SK-N-SH treated with all-trans-retinoic acid at 6 μM for 48 hours (cell line): ENCODE results near the gene C6orf15.

Experiments used
- TF ChIP-seq, protein P1 (sequence below): fragments of 250-450 bp; sonication (Bioruptor Pico); IDR thresholded peaks from 2 replicates; pipeline ENCODE4 v1.8.0; 2021; ENCODE audit warnings: low read depth, mild to moderate bottlenecking, moderate library complexity, borderline replicate concordance
- TF ChIP-seq, protein P2 (sequence below): fragments of 250-450 bp; sonication (Bioruptor Pico); IDR thresholded peaks from 2 replicates; pipeline ENCODE4 v1.5.1; 2021; ENCODE audit warnings: mild to moderate bottlenecking, moderate library complexity

DNA sequence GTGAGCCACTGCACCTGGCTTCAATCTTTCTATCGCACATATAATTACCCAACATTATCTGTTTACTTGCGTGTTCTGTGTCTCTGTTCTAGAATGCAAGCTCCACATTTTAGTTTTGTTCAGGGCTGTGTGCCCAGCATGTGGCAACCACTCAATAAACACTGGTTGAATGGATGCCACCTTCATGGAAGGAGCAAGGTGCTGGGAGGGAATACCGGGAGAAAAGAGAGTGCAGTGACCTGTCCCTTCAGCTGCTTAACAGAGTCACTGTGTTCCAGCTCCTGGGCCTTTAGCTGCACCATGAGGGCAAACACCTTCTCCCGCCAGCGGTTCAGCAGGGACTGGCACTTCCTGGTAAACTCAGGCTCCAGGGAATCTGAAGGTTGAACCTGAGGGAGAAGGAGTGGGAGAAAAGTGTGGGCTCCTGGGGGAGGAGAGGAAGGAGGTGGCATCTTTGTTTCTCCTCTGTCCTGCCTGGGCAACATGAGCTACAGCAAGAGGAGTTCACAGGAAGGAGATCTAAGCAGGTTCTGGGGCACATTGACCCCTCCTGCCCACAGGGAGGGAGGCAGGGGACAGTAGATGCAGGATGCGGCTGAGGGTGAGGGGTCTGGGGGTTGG is 37.6 kb upstream of the C6orf15 start:
- TF ChIP-seq, protein P1, sequence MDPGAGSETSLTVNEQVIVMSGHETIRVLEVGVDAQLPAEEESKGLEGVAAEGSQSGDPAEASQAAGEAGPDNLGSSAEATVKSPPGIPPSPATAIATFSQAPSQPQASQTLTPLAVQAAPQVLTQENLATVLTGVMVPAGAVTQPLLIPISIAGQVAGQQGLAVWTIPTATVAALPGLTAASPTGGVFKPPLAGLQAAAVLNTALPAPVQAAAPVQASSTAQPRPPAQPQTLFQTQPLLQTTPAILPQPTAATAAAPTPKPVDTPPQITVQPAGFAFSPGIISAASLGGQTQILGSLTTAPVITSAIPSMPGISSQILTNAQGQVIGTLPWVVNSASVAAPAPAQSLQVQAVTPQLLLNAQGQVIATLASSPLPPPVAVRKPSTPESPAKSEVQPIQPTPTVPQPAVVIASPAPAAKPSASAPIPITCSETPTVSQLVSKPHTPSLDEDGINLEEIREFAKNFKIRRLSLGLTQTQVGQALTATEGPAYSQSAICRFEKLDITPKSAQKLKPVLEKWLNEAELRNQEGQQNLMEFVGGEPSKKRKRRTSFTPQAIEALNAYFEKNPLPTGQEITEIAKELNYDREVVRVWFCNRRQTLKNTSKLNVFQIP, result no peak
- TF ChIP-seq, protein P2, sequence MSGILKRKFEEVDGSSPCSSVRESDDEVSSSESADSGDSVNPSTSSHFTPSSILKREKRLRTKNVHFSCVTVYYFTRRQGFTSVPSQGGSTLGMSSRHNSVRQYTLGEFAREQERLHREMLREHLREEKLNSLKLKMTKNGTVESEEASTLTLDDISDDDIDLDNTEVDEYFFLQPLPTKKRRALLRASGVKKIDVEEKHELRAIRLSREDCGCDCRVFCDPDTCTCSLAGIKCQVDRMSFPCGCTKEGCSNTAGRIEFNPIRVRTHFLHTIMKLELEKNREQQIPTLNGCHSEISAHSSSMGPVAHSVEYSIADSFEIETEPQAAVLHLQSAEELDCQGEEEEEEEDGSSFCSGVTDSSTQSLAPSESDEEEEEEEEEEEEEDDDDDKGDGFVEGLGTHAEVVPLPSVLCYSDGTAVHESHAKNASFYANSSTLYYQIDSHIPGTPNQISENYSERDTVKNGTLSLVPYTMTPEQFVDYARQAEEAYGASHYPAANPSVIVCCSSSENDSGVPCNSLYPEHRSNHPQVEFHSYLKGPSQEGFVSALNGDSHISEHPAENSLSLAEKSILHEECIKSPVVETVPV (CRISPR knock-in tag), result no peak
